ENCODE data around the gene PRICKLE3.
A peak's percentile ranks its signal among the peaks of the same experiment; 100 is the strongest.

The PRICKLE3 gene

DNA sequence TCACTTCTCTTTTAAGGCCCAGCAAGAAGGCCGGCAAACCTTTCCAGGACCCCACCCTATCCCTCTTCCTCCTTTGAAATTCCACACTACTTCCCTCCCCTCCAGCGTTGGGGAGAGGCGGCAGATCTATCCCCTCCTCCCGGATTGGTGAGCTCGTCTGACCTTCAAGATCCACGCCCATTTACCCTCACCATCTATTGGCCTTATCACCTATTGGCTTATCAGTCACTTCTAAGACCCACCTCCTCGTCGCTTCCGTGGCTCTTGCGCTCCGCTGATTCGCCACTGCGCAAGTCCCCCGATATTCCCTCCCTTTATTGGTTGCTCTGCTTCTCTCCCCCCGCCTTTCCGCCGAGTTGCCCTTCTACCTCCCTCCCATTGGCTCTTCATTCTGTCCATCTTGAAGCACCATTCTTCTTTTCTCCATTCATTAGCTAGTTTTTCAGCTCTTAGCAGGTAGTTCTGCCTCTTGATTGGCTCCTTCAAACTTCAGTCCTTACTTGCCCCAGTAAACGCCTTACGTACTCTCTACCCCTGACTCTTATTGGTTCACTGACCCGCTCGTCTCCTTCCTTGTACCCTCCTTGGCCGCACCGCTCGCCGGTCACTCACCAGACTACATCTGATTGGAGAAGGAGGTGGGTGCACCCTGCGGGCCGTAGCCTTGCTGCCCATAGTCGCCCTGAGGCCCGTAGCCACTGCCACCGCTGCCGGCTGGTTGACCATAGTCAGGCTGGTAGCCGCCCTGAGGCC lies 4.8 kb upstream of the PRICKLE3 start:
- TF ChIP-seq ZFX (IDR thresholded peaks at IDR 0.05; ENCODE audit: borderline replicate concordance), result no peak
- no peak for TF ChIP-seq CTCF (IDR thresholded peaks at IDR 0.05)

DNA sequence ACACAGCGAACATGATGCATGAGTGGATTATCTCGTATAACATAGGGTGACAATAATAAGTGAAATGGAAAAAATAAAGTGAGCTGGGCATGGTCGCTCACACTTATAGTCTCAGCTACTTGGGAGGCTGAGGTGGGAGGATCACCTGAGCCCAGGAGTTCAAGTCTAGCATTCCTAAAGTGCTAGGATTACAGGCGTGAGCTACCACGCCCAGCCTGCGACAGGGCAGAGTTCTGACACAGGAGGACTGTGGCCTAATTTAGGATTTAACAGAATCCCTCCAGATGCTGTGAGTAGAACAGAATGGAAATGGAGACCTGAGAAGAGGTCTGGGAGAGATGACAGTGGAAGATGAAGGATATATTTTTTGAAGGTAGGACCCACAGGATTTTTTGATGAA lies 3.4 kb upstream of the PRICKLE3 start:
- TF ChIP-seq CTCF (IDR thresholded peaks at IDR 0.05) (no peak), ZFX (IDR thresholded peaks at IDR 0.05; ENCODE audit: borderline replicate concordance) (no peak)
- peak overlapping the region; percentile 83 for H3K27ac ChIP-seq

More for the DNA sequence above, 4.8 kb upstream of the PRICKLE3 start:
- peak overlapping the region; percentile 83 for H3K27ac ChIP-seq

DNA sequence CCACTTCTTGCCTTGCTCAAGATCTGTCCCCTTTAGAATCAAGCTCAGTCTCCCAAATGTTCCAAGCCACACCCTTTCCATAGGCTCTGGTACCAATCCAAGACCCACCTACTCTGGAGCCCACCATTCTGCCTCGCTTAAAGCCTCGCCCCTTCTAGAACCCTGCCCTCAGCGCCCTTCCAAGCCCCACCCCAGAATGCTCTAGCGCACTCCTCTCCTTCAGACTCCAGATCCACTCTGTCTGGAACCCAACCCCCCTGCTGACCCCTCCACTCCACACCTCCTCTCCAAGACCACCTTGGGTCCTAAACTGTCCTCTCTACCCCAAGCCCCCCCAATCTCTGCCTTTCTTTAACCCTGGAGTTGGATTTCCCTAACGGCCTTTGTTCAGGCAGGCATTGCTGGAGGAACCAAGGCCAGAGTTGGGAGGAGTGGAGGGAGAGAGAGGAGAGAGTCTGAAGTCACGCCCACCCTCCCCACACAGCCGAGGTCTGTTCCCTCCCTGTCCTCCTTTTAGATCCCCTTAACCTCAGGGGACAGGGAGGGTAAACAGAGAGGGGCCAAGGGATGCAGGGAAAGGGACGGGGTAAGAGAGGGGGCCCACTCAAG lies 2.4 kb upstream of the PRICKLE3 start:
- H3K27ac ChIP-seq, result no peak overlapping the region
- TF ChIP-seq ZFX (IDR thresholded peaks at IDR 0.05; ENCODE audit: borderline replicate concordance), result no peak
- TF ChIP-seq CTCF (IDR thresholded peaks at IDR 0.05), result no peak

DNA sequence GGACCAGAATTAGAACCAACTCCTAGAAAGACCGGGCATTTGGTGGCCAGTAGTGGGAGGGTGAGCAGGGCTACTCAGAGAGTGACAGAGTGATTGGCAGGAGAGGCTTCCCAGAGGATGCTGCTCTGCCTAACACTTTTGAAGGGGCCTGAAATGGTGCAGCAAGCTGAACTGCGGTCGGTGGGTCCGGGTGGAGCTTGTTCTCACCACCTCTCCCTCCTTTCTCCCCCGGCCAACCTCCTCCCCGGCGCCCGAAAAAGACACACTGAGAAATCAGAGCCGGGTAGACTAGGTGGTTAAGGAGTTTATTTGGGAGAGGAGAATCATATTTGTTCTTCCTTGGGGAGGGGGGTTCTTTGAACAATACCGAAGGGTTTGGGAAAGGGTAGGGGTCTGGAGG lies 1.4 kb upstream of the PRICKLE3 start:
- TF ChIP-seq CTCF (IDR thresholded peaks at IDR 0.05) (no peak), ZFX (IDR thresholded peaks at IDR 0.05; ENCODE audit: borderline replicate concordance) (no peak)
- peak overlapping the region; percentile 80 for H3K27ac ChIP-seq

DNA sequence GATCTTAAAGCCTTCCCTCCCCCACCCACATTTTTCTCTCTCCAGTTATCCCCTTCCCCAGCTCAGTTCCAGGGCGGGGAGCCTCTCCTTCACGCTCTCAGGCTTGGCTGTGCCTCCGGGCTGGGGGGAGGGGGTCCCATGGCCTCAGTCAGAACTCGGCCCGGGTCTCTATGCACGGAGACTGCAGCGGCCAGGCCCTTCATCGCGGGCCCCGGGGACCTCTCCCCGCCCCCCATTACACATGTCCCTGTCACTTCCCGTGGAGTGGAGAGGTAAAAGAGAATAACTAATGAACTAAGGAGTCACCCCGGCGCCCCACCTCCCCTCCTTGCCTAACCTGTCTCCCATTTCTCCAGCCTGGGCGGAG lies 838 bp upstream of the PRICKLE3 start:
- peak overlapping the region; percentile 80 for H3K27ac ChIP-seq
- no peak for TF ChIP-seq CTCF (IDR thresholded peaks at IDR 0.05)
- TF ChIP-seq ZFX (IDR thresholded peaks at IDR 0.05; ENCODE audit: borderline replicate concordance), result no peak

DNA sequence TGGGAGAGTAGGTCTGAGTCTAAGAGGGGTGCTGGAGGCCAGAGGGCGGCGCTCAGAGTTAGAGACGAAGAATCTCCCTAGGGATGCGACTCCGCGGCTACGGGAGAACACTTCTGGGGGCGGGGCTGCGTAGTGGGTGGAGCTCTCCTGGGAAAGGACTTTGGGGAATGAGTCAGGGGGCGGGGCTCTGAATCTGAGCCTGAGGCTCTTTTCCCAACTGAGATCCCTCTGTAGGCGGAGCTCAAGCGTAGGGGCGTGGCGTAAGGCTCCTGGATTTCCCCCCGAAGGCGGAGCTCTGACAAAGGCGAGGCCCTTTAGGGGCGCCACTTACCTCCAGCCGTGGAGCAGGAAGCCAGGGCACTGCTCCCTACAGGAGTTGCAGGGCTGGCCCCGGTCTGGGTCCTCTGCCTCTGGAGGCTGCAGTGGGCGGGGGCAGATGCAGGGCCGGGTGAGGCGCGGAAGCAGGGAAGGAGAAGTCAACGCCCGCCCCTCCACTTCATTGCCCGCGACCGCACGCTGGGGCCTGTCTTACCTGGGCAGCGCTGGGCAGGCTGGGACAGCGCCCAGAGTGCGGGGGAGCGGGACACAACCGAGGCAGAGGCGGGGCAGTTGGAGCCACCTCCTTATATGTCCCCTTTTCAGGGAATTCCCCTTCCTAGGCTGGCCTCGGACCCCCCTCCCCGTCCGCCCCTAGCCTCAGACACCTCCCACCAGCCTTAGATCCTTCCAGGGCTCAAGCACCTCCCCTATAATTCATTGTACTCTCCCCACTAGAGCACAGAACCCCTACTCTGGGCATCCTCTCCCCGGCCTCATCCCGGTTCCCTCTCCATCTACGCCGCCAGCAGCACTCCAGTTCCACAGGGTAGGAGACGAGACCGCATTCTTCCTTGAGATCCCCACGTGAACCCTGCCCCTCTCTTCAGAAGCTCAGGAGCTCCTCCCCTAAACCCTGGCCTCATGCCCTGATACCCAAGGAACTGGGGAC lies 1.6 kb downstream of the PRICKLE3 start:
- H3K27ac ChIP-seq, result peak overlapping the region; percentile 80

More for the DNA sequence above, 1.6 kb downstream of the PRICKLE3 start:
- TF ChIP-seq CTCF (IDR thresholded peaks at IDR 0.05), result peak; percentile 2; the same call in 1 of the 2 replicates
- no peak for TF ChIP-seq ZFX (IDR thresholded peaks at IDR 0.05; ENCODE audit: borderline replicate concordance)
